ENCODE results near the gene ARHGEF10L.

Gene ARHGEF10L

DNA sequence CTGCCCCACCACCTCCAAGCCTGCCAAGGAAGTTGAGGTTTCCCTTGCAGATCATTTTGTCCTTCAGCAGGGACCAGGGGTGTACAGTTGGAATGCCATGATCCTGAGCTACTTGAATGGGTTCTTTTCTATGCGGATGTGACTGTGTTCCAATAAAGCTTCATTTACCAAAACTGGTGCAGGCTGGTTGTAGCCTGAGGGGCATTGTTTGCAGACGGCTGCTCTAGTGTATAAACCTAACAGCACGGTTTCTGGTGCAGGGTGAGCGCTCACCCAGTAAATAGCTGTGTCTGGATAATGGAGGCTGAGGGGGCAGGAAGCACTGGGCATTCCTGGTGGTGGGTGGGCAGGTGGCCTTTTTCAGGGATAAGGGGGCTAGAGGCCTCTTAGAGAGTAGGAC is 142.9 kb downstream of the ARHGEF10L start:
- no peak for DNase-seq

DNA sequence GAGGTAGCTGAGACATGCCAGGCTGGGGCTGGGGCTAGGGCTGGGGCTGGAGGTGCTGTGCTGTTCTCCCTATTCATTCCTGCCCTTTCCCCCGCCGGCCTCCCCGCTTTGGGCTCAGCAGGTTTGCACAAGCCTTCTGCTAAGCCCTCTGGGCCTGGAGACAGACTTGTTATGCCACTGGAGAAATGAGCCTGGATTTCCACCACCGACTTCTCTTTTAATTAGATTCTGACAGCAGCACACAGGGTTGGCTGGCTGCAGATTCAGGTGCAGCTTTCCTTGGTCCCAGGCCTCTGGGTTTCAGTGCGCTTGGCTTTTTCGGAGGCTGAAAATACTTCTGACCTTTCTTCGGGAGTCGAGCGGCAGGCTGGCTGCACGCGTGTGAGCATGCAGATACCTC is 144.1 kb downstream of the ARHGEF10L start:
- no peak for DNase-seq

DNA sequence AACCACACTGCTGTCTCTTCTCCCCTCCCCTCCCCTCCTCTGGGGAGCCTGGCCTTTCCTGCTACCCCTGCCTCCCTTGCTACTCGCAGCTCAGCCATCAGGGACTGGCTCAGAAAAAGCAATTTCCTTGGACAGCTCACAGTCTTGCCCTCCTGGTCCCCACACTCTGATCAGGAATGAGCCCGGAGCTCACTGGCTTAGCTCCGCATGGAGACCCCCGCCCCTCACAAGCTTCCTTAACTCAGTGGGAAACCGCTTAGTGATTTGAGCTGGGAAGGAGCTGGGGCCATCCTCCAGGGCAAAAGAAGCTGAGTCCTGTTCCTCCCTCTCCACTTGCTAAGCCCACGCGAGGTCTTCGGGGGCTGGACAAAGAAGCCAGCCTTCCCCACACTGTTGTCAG is 145.3 kb downstream of the ARHGEF10L start:
- no peak for DNase-seq

DNA sequence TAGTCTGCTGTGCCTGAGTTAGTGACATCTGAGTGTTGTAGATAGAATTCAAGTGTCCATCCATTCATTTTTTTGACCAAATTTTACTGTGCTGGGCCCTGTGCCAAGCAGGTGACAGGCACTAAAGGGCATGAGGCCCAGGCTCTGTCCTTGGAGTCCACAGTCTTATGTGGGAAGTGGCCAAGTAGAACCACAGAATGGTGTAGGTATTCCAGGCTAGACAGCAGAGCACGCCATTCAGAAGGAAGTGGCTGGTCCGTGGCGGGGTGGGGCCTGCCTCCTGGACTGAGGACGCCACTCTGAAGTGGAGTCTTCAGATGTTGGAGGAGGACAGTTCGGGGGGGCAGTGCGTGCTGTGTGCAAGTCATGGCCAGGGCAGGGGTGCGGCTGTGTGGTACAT is 146.8 kb downstream of the ARHGEF10L start:
- no peak for DNase-seq

DNA sequence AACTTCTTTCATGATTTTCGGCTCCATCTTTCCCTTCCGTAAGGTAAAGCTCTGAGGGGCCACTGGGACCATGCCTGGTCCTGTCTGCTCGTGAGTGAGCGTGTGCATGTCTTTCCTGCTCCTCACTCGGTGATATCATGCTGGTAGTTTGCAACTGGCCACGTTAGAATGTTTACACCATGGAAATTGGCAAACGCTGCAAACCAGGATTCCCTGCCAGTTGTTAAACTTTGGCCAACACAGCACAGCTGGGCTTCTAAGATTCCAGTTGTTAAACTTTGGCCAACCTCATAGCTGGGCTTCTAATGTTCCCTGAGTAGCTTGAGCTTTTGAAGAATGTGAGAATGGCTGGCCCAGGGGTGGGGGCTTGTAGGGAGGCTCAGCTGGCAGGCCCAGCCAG is 147.6 kb downstream of the ARHGEF10L start:
- no peak for DNase-seq

DNA sequence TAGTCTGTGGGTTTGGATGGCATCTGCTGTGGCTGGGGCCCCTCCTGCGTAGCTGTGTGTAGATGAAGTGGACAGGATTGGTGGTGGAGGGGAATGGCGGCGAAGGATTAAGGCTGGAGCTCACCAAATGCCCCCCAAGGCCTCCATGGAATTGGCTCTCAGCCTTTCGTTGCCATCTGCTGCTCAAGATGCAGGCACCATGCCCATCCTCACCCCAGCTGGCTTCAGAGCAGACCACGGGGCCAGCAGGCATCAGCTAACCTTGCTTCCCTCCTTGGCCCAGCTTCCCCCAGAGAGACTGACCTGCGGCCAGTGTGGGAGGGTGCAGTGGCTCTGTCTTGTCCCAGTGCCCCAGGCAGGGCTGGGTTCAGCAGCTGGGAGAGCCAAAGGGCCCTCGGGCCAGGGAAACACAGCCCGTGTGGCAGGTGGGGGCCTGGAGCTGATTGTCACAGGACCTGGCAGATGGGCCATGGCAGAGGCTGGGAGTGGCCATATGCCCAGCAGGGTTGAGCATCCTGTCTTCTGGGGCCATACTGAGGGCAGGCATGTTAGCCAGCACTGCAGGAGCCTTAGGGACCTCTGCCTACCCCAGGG is 148.8 kb downstream of the ARHGEF10L start:
- no peak for DNase-seq

DNA sequence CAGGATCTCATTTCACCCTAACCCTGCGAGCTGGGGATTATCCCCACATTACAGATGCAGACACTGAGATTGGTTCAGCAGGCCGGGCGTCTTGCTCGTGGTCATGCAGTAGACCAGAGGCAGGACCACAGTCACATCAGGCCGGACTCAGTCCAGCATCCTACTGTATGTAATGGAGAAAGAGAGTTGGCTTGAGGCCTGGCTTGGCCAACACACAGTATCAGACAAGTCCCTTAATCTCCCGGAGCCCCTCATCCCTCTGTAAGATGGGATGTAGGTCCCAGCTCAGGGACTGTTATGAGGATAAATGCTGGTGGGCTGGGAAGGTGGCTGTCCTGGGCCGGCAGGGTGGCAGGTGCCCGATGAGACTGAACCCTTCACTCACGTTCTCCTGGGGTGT is 149.5 kb downstream of the ARHGEF10L start:
- DNase-seq: no peak

DNA sequence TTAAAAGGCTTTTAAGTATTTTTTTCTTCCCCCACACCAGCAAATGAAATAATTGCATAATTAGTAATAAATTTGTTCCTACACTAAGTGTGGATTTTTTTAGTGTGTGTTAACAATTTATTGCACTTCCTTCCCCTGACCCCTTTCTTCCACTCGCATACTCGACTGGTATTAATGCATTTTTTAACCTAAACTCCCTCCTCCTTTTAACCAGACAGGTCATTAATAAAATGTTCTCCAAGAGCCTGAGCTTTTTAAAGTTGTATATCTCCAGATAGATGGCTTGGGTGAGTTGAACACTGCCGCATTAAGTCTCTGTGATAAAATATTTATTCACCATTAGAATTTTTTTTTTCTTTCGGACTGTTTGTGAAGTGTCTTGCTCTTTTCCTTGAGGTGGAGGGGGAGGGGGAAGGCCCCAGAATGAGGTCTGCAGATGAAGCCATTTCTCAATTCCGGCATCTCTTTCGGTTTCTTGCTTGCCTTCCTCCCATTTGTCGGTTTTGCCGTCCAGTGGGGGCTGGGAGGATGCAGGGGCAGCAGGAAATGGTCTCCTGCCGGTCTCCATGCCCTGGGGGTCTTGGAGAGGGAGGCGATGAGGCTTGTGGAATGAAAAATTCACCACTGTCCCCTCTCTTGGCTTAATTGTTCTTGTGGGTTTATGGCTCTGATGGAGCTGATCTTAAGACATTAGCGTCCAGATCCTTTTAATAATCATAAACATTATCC is 151.6 kb downstream of the ARHGEF10L start:
- DNase-seq: no peak

DNA sequence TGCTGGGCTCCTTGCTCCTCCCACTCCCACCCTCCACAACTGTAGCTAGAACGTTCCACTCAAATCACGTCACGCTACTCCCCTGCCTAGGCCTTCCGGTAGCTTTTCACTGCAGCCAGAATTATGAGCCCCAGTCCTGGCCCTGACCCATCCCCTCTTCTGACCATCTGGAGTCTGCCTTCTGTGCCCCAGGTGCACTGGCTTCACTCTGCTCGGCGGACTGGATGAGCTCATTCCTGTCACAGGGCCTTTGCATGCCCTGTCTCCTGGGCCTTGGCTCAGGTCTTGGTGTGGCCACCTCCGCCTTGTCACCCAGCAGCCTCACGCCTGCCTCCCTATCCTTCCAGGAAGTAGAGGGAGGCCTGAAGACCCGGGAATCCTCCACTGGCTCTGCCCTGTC is 153.1 kb downstream of the ARHGEF10L start:
- DNase-seq: no peak

DNA sequence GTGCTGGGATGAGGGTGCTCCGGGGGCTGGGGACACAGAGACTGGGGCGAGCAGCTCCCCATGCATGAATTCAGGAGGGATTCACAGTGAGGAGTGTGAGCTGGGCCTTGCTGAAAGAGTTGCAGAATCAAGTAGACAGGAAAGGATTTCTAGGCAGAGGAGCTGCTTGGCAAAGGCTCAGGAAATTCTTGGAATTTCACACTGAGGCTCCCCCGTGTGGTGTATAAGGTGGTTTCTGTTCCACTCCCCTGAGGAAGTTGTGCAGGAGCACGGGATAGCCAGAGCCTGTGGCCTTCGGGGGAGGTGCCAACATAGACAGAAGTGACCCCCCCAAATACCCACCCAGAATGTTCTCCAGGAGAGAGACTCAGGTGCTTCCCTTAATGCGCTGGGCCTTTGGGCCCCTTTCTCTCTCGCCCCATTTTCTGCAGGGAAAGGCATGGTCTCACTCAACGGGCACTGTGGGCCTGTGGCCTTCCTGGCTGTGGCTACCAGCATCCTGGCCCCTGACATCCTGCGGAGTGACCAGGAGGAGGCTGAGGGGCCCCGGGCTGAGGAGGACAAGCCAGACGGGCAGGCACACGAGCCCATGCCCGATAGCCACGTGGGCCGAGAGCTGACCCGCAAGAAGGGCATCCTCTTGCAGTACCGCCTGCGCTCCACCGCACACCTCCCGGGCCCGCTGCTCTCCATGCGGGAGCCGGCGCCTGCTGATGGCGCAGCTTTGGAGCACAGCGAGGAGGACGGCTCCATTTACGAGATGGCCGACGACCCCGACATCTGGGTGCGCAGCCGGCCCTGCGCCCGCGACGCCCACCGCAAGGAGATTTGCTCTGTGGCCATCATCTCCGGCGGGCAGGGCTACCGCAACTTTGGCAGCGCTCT is 157.2 kb downstream of the ARHGEF10L start:
- no peak for DNase-seq

DNA sequence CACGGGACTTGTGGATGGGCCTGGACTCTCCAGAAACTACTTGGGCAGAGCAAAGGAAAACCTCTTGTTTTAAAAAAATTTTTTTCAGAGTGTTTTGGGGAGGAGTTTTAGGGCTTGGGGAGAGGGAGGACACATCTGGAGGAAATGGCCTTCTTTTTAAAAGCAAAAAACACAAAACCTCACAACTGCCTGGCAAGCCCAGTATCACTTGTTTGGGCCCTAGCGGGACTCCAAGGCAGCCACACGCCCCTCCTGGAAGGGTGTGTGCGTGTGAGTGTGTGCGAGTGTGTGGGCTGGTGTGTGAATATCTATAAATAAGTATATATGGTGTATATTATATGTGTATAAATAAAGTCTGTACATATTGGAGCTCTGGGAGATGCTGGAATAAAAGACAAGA is 158.0 kb downstream of the ARHGEF10L start:
- no peak for DNase-seq

DNA sequence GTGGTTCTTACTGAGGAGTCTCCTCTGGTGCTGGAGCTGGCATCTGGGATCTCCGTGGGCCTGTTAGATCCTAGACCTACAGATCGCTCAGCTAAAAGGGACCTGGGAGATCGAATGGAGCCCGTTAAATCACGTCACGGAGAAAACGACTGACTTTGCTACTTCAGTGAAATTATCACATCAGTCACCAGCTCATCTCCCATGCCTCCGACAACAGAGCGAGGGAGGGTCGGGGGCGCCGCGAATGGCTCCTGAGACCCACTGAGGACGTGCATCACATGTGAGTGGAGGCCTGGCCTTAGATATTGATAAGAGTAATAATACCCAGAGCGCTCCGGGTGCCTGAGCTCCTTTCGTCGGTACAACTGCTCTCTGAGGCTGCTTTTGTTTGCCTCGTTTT is 160.1 kb downstream of the ARHGEF10L start:
- no peak for DNase-seq

DNA sequence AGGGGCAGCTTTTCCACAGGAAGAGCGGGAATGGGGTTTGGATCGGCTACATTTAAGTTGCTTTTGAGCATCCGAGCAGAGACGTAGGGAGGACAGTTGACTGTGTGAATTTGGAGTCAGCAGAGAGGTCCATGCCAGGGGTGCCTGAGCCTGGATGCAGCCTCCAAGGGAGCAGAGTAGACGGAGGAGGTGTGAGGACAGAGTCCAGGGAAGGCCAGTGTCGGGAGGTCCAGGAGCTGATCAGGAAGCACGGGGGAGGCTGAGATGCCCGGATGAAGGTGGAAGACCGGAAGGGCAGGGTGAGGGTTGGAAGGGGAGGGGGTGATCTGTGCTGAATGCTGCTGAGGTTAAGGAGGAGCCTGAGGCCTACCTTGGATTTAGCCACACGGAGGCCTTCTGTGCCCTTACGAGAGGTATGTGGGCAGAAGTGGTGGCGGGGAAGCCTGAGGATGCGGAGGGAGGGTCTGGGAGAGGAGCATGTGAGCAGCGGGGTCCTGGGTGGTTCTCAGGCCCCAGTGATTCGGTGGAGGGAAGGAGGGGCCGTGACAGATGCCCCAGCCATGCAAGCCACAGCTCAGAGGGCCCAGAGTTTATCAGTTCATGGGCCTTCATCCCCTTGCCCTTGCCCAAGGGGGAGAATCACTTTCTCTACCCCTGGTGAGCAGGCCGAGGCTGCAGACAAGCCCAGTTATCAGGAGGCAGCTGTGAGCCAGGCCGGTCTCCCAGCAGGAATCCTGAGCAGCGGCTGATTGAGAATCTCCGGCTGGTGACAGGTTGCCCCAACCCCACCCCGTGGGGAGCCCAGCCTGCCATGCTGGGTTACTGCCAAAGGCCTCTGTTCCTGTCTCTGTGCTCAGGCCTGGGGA is 161.7 kb downstream of the ARHGEF10L start:
- no peak for DNase-seq

DNA sequence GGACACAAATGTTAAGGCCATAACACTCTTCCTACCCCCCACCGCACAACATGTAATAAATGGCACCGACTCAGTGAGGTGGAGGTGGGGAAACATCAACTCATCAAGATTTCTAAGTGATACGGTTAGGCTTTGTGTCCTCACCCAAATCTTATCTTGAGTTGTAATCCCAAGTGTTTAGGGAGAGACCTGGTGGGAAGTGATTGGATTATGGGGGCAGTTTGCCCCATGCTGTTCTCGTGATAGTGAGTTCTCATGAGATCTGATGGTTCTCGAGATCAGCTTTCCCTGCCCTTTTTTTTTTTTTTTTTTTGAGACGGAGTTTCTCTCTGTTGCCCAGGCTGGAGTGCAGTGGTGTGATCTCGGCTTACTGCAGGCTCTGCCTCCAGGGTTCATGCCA is 164.7 kb downstream of the ARHGEF10L start:
- DNase-seq: no peak

DNA sequence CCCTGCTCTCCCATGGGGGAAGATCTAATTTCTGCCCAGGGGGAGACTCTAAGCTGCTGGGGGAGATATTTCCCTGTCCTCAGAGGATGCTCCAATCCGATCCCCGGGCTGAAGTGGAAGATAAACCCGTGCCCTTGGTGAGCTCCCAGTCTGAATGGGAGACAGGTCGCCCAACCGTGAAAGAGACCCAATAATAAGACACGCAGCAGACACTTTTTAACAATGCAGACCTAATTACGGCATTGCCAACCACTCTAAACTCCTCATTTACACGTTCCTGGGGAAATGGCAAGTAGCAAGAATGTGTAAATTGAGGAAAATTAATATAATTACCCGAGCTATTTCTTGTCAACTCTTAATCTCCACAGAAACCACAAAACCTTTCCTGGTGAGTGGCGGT is 166.9 kb downstream of the ARHGEF10L start:
- no peak for DNase-seq

DNA sequence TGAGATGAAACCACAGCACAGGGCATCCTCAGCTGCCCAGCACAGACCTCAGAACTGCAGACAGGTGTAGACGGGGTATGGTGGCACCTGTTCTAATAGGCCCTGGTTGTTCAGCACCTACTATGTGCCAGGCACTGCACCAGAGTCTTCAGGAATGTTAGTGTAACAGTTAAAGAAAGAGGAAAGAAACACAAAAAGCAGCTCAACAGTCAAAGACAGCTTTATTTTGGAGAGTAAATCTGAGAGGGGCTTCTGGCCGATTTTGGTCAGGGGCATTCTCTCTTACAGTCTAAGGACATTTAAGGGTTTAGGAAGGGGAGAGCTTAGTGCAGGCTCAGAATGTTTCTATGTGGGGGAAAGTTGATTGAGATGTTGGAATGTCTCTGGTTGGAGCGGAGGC is 170.5 kb downstream of the ARHGEF10L start:
- DNase-seq: no peak

DNA sequence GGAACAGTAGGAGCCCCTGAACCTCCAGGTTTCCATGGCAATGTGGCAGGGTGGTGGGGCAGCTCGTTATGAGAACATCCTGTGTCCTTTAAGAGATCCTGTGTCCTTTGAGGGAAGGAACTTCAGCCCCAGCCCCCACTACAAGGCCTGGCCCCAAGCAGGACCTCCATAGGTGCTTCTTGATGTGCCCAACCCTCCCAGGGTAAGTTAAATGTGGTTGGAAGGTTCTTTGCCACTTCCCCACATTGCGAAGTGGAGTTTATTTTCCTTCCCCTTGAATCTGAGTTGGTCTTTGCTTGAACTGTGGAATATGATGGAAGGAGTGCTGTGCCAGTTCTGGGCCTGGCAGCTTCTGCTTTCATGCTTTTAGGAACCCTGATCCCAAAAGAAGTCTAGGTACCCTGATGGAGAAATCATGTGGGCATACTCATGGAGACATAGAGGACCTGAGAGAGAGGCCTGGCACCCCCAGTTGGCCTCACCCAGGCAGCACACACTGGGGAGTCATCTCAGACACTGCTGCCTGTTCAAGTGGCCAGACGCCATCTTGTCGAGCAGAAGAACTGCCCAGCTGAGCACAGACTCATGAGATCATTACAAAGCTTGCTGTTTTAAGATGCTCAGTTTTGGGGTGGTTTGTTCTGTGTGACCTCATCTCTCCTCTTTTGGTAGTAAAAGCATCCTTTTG is 171.5 kb downstream of the ARHGEF10L start:
- DNase-seq: no peak

DNA sequence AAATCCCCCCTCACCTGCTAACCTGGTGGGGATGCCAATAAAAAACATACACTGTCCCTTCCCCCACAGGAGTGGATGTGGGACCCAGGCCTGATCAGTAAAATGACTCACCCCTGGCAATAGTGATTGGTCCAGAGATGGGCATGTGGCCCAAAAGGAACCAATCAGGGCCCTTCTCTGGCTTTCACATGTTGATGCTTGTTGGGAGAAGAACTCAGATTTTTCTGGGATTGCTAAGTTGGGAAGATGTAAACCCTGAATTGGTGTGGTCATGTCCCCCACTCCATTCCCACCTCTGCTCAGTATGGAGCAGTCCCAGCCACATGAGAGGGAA is 172.0 kb downstream of the ARHGEF10L start:
- no peak for DNase-seq

DNA sequence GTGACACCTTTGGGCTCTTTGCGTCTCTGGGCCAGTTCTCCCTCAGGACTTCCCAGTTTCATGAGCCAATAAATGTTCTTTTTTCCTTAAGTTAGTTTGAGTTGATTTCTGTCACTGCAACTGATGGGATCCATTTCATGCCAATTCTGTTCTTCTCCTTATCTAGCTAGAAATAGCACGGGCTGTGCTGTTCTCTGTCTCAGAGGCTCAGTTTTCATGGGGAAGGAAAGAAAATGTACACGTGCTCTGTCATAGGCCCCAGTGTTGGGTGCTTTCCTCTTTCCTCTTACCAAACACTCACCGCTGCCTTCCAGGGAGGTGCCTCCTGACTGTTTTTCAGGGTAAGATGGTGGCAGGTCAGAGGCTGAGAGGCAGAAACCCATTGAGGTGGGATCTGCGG is 172.4 kb downstream of the ARHGEF10L start:
- no peak for DNase-seq

DNA sequence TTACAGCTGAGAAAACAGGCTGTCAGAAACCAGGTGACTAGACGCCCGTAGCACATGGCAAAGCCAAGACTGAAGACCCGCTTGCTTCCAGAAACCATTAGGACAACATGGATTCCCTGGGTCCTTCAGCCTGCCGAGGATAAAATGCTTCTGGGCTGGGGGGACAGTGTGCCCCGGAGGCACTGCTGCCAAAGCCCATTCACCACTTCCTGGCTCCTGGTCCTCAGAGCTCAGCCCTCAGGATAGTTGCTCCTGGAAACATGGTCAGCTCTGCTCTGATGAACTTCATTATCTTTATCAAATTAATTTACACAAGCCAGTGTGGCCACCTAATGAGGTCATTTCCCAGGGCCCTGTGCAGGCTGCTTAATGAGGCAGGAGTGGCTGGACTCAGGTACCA is 174.5 kb downstream of the ARHGEF10L start:
- no peak for DNase-seq

DNA sequence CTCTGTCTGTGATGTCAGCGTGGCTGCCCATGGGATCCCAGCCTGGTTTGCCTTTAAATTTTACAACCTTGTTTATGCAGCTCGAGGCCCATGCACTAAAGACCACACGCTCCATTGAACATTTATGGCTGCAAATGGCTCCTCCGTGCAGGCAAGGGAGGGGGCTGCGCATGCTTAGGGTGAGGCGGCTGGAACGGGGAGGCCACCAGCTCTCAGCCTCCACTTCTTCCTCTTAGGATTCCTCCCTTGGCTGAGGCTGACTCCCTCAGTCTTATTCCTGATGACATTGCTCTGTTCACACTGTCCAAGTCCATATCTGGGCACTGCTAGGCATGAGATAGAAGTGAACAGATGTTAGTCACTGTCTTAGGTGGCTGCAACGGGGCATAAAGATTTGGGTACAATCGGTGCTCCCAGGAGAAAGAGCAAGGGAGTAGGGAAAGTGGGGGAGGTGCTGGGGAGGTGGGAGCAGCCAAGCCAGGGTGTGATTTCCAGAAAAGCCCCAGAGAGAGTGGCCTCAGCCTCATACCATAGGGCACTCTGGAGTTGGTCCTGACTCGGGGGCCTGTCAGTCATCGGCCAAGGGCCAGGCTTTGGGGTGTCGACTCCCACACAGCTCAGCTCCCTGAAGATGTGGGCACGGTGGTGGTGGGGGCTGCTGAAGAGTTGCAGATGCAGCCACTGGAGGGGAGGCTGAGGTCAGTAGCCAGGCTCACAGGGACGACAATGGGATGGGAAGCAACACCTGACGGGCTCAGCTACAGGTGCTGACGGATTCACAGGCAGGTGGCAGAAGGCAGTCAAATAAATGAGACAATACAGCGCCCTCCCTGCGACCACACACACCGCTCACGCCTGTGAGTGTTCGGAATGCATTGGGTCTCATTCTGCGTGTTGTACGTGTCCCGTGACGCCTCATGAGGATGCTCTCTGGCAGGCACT is 178.4 kb downstream of the ARHGEF10L start:
- no peak for DNase-seq
